HG03469 (cell line): ENCODE measurements around the gene GULP1.

Experiments used
- ATAC-seq: cut with Tn5 transposase; IDR thresholded peaks from one replicate; pipeline ENCODE4 v1.9.1; 2021; ENCODE audit warnings: mild to moderate bottlenecking, moderate library complexity, moderate number of reproducible peaks; ENCODE audit not compliant: unreplicated experiment

The GULP1 gene

GRCh38 chr2:188322569-188323551, 31.2 kb downstream of the GULP1 start:
- ATAC-seq = no peak

- no peak for ATAC-seq
Observed at GRCh38 chr2:188324067-188324466, 32.4 kb downstream of the GULP1 start.

GRCh38 chr2:188326290-188326668, 34.6 kb downstream of the GULP1 start:
- ATAC-seq = no peak

- ATAC-seq = no peak
Observed at GRCh38 chr2:188326669-188327301, 35.1 kb downstream of the GULP1 start.

- no peak for ATAC-seq
Observed at GRCh38 chr2:188327518-188328213, 36.0 kb downstream of the GULP1 start.

- no peak for ATAC-seq
Observed at GRCh38 chr2:188328419-188328818, 36.7 kb downstream of the GULP1 start.

GRCh38 chr2:188330316-188331053, 38.8 kb downstream of the GULP1 start:
- ATAC-seq = no peak

GRCh38 chr2:188332619-188333018, 40.9 kb downstream of the GULP1 start:
- no peak for ATAC-seq

- ATAC-seq = no peak
Observed at GRCh38 chr2:188333751-188334524, 42.3 kb downstream of the GULP1 start.

- ATAC-seq = no peak
Observed at GRCh38 chr2:188338463-188338862, 46.8 kb downstream of the GULP1 start.

GRCh38 chr2:188340257-188340656, 48.6 kb downstream of the GULP1 start:
- ATAC-seq = no peak

- no peak for ATAC-seq
Observed at GRCh38 chr2:188345020-188345419, 53.3 kb downstream of the GULP1 start.

- ATAC-seq = no peak
Observed at GRCh38 chr2:188345426-188345825, 53.8 kb downstream of the GULP1 start.

- no peak for ATAC-seq
Observed at GRCh38 chr2:188345831-188346458, 54.3 kb downstream of the GULP1 start.

GRCh38 chr2:188349019-188349418, 57.3 kb downstream of the GULP1 start:
- ATAC-seq = no peak

GRCh38 chr2:188353282-188353681, 61.6 kb downstream of the GULP1 start:
- no peak for ATAC-seq

- no peak for ATAC-seq
Observed at GRCh38 chr2:188360485-188361263, 69.0 kb downstream of the GULP1 start.

- no peak for ATAC-seq
Observed at GRCh38 chr2:188364033-188364630, 72.5 kb downstream of the GULP1 start.
